Renal pelvis (tissue), 4 donors: Measurements from ENCODE around the gene RAI14. TPM values are rescaled to one million over a fixed set of nuclear protein-coding genes. Genes with fewer than 3 reads are reported as not detected.

Experiments
- DNase-seq: peaks from one replicate; pipeline ENCODE4 v3.0.0-alpha.2; 2013
- polyA plus RNA-seq, 3 donors: library from polyadenylated mRNA; unstranded; fragments of 120-200 nt; gene quantifications; one replicate each; pipeline ENCODE4 v1.2.1, GENCODE V29; 2013; ENCODE audit not compliant: insufficient read length in 3 of 3

RAI14 gene
- polyA plus RNA-seq, 3 donors = 87.9 to 88.9 (median 87.9) TPM

- no peak for DNase-seq
These were observed 16.1 kb downstream of the RAI14 start for GRCh38 chr5:34672196-34672595.

GRCh38 chr5:34673463-34674125 is 17.5 kb downstream of the RAI14 start:
- DNase-seq = no peak

DNA sequence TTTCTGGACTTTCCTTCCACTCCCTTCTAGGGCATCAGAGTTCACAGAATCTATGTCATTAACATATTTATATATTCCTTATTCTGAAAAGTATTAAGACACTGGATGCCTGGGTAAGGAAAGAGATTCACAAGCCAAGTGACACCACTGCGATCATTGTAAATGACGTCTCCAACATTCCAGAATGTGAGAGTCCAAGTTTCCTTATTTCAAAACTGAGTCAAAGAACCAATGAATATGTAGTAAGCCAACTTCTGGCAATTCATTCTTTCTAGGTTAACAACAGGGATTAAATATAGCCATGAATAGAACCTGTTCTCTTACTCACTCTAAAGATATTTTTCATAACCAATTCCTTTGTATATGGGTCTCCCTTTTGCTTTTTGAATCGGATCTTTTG is 18.1 kb downstream of the RAI14 start:
- no peak for DNase-seq

DNA sequence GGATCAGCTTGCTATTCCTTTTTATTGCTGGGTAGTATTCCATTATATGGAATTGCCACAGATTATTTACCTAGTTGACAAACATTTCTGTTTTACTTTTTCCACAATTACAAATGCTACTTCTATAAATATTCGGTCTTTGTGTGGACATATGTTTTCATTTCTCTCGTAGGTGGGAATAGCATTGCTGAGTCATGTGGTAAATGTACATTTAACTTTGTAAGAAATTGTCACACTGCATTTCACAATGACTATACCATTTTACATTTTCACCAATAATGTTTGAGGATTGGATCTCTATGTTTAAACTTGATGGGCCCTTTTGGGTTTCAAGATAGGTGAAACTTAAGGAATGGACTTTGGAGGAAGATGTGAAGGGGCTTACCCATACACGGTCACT is 19.7 kb downstream of the RAI14 start:
- no peak for DNase-seq

DNA sequence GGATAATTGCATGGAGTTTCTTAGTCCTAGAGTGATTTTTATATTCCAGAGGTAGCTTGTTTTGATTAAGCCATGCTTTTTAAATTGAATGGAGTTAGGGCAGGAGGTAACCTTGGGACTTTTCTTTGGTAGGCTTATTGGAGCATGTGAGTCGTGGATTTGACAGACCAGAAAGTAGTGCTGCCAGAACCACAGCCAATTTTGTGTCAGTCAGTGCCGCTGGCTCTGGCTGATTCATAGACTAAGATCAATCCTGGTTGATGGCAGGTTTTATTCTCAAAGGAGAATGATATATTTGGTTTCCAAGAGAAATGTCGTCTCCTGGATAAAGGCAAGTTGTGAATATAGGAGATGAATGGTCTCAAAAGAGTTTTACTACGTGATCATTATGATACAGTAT is 20.3 kb downstream of the RAI14 start:
- no peak for DNase-seq

DNA sequence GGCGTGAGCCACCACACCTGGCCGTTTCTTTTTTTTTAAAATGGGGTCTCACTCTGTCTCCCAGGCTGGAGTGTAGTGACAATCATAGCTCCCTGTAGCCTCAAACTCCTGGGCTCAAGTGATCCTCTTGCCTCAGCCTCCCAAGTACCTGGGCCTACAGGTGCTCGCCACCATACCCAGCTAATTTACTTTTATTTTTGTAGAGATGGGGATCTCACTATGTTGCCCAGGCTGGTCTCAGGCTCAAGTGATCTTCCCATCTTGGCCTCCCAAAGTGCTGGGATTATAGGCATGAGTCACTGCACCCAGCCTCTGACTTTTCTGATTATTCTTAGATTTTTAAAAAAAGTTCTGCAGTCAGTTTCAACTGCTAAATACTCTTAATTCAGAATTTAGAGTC is 21.3 kb downstream of the RAI14 start:
- no peak for DNase-seq

DNA sequence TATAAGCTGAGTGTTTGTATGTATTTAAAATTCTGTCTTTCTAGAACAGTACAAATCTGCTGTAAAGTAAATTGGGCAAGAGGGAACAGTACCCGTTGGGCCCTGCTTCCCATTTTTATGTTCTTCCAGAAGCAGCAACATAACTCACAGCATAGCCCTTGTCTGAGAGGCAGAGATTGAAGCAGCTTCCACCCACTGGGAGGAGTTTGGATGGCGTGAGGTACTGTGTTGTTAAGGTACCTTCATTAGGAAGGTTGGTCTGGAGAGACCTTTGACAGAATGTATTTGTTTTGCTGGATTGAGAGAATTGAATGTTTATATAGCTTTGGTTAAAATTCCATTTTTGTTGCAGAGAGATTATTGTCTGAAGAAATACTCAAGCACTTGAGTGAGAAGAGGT is 24.8 kb downstream of the RAI14 start:
- no peak for DNase-seq

DNA sequence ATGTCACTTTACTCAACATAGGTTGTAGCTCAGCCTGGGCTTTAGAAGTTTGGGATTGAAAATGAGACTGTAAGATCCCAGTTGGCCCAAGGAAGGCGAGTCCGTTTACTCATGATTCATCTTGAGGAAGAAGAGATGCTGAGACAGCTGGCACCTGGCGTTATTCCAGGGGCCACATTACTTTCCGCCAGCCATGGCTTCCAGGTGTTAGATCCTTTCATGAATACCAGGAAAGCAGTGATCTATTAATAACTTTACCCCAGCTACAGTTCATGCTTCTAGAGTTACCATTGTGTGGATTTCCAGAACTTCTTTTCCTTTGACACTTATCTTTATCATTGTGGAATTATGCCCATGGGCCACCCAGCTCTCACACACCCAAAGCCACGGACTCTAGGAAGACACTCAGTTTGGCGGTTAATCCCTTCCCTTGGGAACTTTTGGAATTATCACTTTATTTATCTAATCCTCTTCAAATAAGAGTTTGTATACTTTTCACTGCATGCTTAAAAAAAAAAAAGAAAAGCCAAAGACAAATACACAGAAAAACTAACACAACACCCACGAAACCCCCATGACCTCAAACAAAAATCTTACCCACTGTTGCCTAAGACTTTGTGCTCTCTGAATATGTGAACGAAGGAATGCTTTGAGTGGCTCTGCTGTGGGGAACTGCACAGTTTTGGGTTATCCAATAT is 26.9 kb downstream of the RAI14 start:
- no peak for DNase-seq

- DNase-seq = peak; percentile 85
These were observed 28.3 kb downstream of the RAI14 start for GRCh38 chr5:34684281-34684979.

DNA sequence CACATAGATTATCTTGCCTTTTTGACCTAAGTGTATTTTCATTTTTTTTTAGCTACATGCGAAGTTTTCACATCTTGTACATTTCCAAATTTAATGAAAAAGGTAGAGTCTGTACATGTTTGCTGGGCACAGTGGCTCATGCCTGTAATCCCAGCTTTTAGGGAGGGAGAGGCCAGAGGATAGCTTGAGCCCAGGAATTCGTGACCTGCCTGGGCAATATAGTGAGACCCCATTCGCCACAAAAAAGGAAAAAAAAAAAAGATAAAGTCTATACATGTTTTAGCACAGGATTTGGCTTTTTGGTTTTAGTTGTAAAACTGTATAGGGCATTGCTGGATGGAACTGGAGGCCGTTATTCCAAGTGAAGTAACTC is 28.8 kb downstream of the RAI14 start:
- DNase-seq = no peak

DNA sequence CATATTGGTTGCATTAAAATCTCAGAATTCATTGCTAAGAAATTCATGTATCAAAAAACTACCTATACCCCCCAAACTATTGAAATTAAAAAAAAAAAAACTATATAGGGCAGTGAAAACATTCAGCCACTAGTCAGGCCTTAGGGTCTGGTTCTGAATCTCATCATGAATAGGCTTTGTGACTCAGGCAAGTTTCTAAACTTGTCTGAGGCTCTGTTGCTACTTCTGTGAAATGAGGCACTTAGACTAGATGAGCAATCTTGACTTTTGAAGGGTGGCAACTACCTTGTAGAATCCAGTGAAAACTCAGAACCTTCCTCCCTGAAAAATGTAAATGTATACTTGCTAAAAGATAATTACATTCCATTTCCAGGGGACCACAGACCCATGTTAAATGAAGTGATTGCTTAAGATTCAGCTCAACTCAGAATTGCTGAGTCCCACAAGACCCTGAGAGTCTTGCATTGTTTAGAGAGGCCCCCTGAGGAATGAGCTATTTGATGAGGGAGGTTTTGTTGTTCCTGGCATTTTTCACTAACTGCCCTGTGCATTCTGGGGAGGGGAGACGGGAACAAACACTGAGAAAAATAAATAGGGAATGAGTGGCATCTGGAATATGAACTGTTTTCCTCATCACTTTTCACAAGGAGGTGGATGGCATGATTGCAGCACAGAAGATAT is 29.5 kb downstream of the RAI14 start:
- peak; percentile 57 for DNase-seq

- DNase-seq = peak; percentile 72
These were observed 30.7 kb downstream of the RAI14 start for GRCh38 chr5:34686762-34687268.

GRCh38 chr5:34687269-34688011 is 31.3 kb downstream of the RAI14 start:
- DNase-seq = no peak

DNA sequence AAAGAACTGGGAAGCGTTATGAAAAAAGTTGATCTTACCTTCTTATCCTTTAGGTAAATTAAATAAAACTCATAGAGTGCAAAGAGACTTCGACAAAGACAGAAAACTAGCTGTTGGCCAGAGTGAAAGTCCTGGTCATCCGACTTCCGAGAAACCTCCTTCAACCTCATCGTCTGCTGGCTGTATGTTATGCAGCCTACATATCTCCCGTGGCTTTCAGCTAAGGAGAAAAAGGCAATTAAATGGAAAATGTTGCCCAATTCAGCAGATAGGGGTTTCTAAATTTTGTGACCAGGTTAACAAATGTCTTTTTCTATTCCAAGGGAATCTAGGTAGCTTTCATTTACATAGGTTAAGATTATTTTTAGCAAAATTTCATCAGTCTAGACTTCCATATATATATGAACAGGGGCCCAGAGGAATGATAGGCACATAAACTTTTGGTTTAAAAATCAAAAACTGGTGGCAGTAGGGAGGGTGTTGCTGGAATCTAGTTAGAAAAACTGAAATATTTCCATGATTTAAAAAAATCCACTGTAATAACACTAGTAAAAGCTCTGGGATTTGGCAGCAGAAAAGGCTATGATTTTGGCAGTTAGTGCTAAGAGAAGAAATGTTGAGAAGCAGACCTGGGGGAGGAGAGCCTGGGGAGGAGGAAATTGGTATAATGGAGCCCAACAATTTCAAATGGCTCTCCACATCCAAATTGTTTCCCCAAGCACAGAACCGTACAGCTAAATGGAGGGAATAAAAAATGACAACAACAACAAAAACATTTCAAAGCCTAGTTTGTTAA is 32.1 kb downstream of the RAI14 start:
- DNase-seq = no peak

- no peak for DNase-seq
These were observed 34.2 kb downstream of the RAI14 start for GRCh38 chr5:34690301-34690700.

DNA sequence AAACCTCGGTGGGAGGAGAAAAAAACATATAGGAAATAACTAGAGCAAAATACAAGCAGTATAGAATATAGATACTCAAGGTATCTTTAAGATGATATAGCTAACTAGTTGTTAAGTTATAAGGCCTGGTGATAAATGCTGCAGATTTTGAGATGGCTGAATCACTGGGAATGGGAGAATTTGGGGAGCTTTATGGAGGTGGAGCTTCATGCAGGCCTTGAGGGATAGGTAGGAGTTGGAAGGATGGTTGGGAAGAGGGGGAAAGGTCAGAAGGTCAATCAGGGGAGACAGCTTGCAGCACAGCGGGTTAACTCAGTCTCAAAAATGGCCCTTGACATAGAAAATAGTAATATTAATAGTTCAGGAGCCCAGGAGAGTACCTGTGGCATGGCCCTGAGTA is 34.8 kb downstream of the RAI14 start:
- DNase-seq = no peak

DNA sequence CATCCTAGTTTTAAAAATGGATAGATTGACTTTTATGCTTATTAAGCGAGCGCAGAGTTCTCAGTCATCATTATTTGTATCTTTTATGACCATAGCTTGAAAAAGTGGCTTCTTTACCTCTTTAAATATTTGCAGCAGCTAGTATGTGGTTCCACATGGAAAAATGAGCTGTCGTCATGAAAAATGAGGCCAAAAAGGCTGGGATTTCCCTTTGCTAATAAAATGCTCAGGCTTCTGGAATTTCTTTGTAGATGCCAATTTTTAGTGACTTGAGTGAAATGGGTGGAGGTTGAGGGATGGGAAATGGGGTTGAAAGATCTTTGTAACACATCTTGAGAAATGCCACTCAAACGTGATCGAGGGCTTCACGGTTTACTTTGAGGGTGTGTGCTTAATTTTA is 35.2 kb downstream of the RAI14 start:
- DNase-seq = no peak

- no peak for DNase-seq
These were observed 36.7 kb downstream of the RAI14 start for GRCh38 chr5:34692786-34693185.

GRCh38 chr5:34694012-34694411 is 37.9 kb downstream of the RAI14 start:
- DNase-seq = no peak

DNA sequence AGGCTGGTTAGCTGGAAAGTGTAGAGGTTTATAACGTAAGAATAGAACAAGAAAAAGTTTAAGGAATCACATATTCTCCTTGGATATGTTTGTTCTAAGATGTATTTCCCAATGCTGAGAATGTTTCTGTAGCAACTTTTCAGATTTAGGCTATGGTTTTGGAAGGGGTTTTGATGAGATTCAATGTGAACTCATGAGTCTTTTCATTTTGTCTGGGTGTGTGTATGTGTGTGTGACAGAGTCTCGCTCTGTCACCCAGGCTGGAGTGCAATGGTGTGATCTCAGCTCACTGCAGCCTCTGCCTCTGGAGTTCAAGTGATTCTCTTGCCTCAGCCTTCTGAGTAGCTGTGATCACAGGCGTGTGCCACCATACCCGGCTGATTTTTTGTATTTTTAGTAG is 38.6 kb downstream of the RAI14 start:
- no peak for DNase-seq
